HUES48 (cell line): ENCODE results near the gene HDAC4.

Source experiments
- H3K27ac ChIP-seq: one replicate; pipeline ENCODE4 v1.7.0; 2013; ENCODE audit warnings: low read depth, low read length, inconsistent platforms
- H3K27me3 ChIP-seq: 2 replicates; pipeline ENCODE4 v1.6.1; 2013; ENCODE audit warnings: mild to moderate bottlenecking, low read length; ENCODE audit not compliant: control insufficient read depth, insufficient read depth
- H3K36me3 ChIP-seq: 2 replicates; pipeline ENCODE4 v1.6.1; 2013; ENCODE audit warnings: low read length; ENCODE audit not compliant: control insufficient read depth, insufficient read depth
- H3K4me1 ChIP-seq: 2 replicates; pipeline ENCODE4 v1.6.1; 2013; ENCODE audit warnings: mild to moderate bottlenecking, low read length; ENCODE audit not compliant: control insufficient read depth, insufficient read depth
- H3K4me3 ChIP-seq: 2 replicates; pipeline ENCODE4 v1.5.1; 2013; ENCODE audit warnings: mild to moderate bottlenecking, low read depth, low read length
- H3K9ac ChIP-seq: 2 replicates; pipeline ENCODE4 v1.6.1; 2013; ENCODE audit warnings: mild to moderate bottlenecking, low read depth, low read length, moderate library complexity
- H3K9me3 ChIP-seq: 2 replicates; pipeline ENCODE4 v1.6.1; 2013; ENCODE audit warnings: low read length; ENCODE audit not compliant: control insufficient read depth, insufficient read depth

HDAC4 gene

DNA sequence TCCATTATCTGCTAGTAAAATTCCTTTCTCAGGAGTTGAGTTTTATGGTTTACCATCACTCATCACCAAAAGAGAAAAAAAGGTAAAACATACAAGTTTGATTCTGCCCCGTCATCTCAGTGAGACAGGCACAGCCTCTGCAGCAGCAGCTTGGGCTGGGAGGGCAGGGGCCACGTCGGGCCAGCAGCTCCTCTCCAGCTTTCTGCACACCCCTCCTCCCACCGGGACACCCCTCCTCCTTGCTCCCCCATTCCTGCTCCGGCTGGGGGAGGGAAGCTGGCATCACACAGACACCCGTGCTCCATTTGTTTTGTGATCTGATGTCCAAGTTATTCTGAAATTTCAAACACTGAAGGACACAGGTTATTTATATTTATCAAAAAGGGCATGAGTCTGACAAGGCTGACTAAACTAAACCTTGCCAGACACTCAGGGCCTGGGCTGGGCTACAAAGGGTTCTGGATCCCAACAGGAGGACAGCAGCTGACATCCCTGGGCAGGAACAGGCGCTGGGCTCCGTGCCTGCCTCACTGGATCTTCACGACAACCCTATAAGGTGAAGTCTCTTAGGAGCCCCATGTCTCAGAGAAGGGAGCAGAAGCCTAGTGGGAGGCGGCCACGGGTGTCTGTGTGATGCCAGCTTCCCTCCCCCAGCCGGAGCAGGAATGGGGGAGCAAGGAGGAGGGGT is 71.4 kb downstream of the HDAC4 start:
- Histone ChIP-seq H3K9me3 (no peaks in the 10 kb centered on the region), H3K9ac (no peak overlapping the region), H3K27me3 (no peaks in the 10 kb centered on the region), H3K27ac (no peak overlapping the region), H3K36me3 (no peaks in the 10 kb centered on the region), H3K4me1 (peaks cover 15% of the 10 kb centered on the region), H3K4me3 (no peak overlapping the region)

DNA sequence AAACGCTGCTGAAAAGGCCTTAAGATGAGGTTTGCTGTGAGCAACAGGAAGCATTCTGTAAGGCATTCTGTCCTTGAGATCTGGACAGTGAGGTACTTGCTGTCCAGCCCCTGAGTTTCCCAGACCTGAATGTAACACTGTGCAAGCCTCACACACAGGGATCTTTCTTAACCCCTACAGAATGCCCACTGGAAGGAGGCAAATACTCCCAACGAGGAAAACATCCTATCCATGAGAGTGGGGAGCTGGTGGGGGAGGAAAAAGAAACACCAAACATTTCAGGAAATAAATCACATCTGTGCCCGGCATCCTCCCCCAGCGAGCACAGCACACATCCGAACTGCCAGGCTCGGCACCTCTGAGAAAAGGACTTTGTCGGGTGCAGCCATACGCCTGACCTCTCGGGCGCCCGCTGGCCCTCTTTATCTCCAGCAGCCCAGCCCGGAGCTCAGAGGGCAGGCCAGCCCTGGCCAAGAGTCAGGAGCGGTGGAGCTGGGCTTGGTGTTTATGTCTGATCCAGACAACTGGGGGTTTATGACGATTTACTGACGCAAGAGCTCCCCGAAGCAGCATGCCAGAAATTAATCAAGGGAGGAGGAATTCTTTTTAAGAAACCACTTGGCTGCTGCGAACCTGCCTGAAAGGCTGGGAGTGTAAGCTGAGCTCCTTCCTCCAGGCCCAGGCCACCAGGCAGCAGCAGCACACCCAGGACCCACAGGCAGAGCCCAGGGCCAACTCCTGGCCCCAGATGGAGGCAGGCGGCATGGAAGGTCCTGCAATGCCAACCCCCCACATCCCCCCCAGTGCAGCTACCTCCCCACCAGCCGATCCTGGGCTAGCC is 72.2 kb downstream of the HDAC4 start:
- Histone ChIP-seq H3K4me1 (peaks cover 15% of the 10 kb centered on the region), H3K9ac (no peak overlapping the region), H3K27me3 (no peaks in the 10 kb centered on the region), H3K36me3 (no peaks in the 10 kb centered on the region), H3K4me3 (no peak overlapping the region), H3K27ac (no peak overlapping the region), H3K9me3 (no peaks in the 10 kb centered on the region)

DNA sequence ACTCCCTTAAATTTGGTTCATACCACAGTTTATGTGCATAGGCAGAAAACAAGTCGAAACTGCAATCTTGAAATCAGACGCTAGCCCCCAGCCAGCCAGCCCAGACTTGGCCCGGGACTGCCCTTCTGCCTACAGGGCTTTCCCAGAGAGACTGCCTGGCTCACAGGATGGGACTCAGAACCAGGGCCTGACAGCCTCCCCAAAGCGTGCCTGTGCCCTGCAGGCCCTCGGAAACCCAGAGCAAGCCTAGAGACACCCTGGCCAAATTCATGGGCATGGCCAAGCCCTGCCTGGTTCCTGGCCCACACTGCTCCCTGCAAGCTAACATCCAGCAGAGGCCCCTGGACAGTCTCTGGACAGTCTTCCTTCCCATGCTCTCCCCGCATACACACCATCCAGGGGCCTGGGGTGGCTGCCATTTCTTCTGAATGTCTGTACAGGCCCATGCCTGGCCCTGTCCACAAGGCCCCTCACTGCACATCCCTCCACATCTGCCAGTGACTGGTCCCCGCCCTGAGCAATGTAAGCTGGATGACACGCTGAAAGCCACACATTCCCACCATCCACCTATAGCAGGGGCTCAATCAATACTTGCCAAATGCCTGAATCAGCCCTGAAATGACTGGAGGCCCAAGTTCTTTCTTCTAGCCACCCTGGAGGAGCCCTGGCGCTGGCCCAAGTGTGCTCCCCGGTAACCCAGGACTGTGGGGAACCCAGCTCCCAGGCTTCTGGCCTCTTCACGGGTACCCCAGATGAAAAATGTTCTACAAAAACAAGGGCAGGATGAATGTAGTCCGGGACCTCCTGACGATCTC is 73.1 kb downstream of the HDAC4 start:
- Histone ChIP-seq H3K9me3 (no peaks in the 10 kb centered on the region), H3K4me3 (no peak overlapping the region), H3K27me3 (no peaks in the 10 kb centered on the region), H3K27ac (no peak overlapping the region), H3K4me1 (peaks cover 10% of the 10 kb centered on the region), H3K36me3 (no peaks in the 10 kb centered on the region), H3K9ac (no peak overlapping the region)

DNA sequence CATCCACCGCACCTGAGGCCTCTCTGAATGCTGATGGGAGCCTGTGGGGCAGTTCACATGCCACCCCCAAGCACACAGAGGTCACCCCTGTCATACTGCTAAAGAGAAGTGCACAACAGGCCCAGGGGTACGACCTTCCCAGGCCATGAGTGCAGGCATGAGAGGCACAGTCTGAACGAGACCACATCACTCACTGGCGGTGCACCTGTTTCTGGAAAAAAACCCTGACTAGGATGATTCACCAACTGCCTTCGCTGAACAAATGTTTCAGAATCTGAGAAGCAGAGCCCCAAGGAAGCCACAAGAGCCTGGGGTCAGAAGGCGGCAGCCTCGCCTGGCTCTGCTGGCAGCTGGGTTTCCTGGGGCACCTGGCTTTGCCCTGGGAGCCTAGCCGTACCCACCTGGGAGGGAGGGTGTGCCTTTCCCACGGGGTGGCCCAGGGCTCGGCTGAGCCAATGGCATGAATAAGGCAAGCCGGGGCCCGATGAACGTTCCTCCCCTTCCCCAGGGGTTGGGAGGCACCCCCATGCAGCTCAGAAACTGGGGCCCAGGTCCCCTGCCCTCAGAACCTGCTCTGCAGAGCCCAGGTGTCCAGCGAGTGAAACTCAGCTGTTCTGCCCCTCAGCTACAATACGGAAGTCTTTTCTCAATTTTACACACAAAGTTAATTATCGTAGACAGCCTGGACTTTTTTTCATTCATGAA is 73.8 kb downstream of the HDAC4 start:
- Histone ChIP-seq H3K9ac (no peak overlapping the region), H3K4me3 (no peak overlapping the region), H3K27ac (no peak overlapping the region), H3K4me1 (peaks cover 8% of the 10 kb centered on the region), H3K27me3 (no peaks in the 10 kb centered on the region), H3K9me3 (no peaks in the 10 kb centered on the region), H3K36me3 (no peaks in the 10 kb centered on the region; the same call in 1 of the 2 replicates)

DNA sequence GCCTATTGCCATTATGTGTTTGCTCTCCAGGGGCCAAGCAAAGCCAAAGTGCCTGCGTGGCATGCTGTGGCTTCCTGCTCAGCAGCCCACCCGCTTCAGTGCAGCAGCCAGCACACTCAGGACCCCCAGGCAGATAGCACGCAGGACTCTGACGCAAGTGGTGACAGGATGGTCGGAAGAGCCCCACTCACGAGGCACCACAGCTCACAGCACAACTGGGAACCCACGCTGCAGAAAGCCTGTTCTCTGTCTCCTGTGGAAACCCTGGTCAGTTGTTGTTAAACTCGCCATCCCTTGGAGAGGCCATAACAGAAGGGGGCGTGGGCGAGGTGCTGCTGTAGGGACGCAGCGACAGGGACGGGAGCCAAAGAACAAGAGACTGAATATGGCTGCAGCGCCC is 76.4 kb downstream of the HDAC4 start:
- peaks cover 3% of the 10 kb centered on the region; the same call in 1 of the 2 replicates for H3K4me1 ChIP-seq
- H3K4me3 ChIP-seq = no peak overlapping the region

DNA sequence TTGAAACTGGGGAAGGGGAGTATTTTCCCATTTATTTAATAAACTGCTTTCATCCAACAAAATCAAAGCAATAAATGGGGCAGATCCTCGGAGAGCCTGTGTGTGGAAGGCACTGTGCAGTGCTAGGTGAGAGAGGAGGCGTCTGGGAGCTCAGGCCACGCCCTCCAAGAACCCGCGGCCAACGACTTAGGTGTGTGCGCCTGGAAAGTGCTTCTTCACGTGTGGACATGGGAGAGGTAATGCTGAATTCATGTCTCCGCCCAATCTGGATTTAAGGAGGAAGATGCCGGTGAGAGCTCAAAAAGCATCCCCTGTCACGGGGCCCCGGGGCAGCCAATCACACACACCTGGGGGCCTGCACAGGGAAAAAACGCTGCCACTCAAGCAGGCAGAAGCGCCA is 77.4 kb downstream of the HDAC4 start:
- no peak overlapping the region for H3K4me3 ChIP-seq
- H3K36me3 ChIP-seq = no peaks in the 10 kb centered on the region; the same call in 1 of the 2 replicates
- no peaks in the 10 kb centered on the region for H3K27me3 ChIP-seq
- no peaks in the 10 kb centered on the region for H3K9me3 ChIP-seq
- peaks cover 6% of the 10 kb centered on the region; the same call in 1 of the 2 replicates for H3K4me1 ChIP-seq
- H3K9ac ChIP-seq = no peak overlapping the region
- H3K27ac ChIP-seq = no peak overlapping the region

More for the DNA sequence above, 76.4 kb downstream of the HDAC4 start:
- Histone ChIP-seq H3K9me3 (no peaks in the 10 kb centered on the region), H3K36me3 (no peaks in the 10 kb centered on the region; the same call in 1 of the 2 replicates), H3K27me3 (no peaks in the 10 kb centered on the region), H3K9ac (no peak overlapping the region), H3K27ac (no peak overlapping the region)

DNA sequence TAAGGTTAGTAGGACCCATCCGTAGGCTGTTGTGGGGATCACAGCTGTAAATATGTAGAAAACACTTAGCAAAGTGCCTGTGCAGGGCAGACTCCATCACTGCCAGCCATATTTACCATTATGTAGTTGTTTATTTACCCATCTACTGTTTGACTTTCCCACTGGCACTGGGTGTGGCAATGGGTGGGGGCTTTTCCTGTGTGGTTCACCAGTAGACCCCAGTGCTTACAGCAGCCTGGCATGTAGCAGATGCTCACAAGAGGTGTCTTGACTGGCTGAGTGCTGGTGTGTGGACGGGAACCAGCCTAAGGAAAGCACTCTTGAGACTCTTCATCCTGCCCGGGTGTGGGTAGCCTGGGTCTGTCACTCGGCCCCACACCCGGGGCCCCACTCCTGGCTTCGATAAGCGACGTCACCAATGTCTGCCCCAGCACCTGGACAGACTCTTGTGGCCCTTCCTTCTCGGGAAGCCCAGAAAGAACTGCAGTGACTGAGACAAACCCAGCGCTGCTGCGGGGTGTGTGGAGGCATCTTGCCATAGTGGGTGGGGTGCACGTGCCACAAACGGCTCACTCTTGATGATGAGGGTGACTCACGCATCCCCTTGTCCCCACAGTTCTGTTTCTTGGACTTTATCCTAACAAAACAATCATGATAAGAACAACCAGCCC is 78.3 kb downstream of the HDAC4 start:
- Histone ChIP-seq H3K9ac (no peak overlapping the region), H3K4me3 (no peak overlapping the region), H3K9me3 (no peaks in the 10 kb centered on the region), H3K36me3 (no peaks in the 10 kb centered on the region; the same call in 1 of the 2 replicates), H3K4me1 (peaks cover 6% of the 10 kb centered on the region; the same call in 1 of the 2 replicates), H3K27me3 (no peaks in the 10 kb centered on the region), H3K27ac (no peak overlapping the region)

DNA sequence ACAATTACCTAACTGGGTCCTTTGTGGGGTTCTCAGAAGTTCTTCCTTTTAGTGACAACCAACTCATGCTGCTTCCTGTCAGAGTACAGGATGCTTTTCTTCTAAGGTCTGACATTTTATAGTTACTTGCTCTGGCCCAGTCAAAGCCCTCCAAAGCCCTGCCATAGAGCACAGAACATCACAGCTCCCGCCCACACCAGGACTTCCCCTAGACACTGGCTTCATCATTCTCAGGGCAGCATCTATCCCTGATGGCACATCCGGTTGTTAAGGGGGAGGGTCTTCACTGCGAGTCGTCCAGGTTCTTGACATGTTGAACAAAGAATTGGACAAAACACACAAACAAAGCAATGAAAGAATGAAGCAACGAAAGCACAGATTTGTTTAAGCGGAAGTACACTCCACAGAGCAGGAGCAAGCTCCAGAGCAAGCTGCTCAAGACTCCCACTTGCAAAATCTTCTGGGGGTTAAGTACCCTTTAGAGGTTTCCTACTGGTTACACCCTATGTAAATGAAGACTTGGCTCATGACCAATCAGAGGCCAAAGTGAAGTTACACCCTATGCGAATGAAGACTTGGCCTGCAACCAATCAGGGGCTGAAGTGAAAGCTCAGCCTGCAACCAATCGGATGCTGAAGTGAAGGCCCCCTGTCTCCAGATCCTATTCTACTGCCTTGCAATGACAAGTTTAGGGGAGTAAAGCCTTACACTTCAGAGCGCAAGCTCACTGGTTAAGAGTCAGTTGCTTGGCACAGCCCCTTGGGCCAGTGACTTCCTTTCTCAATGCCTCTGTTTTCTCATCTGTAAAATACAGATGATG is 79.0 kb downstream of the HDAC4 start:
- Histone ChIP-seq H3K4me3 (no peak overlapping the region), H3K9me3 (no peaks in the 10 kb centered on the region), H3K27me3 (no peaks in the 10 kb centered on the region), H3K9ac (no peak overlapping the region), H3K27ac (no peak overlapping the region), H3K4me1 (peaks cover 6% of the 10 kb centered on the region; the same call in 1 of the 2 replicates), H3K36me3 (no peaks in the 10 kb centered on the region; the same call in 1 of the 2 replicates)

DNA sequence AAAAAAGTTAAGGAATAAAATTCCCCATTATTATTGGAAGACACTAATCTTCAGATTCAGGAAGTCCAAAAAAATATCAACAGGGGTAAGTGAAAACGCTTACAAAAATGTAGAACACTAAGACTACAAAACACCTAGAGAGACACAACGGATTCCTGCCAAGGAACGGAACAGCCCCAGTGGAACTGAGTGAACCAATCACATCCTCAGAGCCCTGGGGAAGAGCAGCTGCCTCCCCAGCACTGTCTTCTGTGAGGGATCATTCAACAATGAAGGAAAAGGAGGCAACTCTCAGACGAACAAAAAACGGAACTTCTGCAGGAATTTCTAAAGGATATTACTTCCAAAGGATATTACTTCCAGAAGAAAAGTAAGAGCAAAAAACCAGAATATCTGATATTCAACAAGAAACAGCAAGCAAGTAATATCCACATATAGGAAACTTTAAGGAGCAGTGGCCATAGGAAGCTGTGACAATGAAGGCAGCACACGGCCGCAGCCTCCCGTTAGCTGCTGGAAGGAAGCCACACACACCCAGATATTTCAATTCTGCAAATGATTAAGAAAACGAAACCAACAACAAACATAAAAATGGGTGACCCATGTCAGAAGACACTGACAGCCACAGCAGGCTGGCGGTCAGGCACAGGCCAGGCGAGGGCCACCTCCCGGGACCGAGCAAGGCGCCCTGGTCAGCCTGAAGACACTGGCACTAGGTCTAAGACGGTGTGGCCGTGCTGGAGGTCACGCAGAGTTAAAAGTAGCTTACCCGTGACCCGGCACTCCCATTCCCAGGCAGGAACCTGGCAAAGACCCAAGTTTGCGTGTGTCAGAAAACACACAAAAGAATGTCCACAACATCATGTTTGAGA is 81.8 kb downstream of the HDAC4 start:
- Histone ChIP-seq H3K9me3 (no peaks in the 10 kb centered on the region), H3K4me3 (no peak overlapping the region), H3K4me1 (peaks cover 4% of the 10 kb centered on the region; the same call in 1 of the 2 replicates), H3K36me3 (no peaks in the 10 kb centered on the region; the same call in none of the 2 replicates), H3K9ac (no peak overlapping the region), H3K27me3 (no peaks in the 10 kb centered on the region), H3K27ac (no peak overlapping the region)
